ENCODE data around the gene AMPD1.

Gene AMPD1

GRCh38 chr1:114651893-114652292 lies 43.5 kb downstream of the AMPD1 start:
- DNase-seq (ENCODE audit: low read depth), result no peak
- no peak for TF ChIP-seq CTCF (IDR thresholded peaks at IDR 0.05; ENCODE audit: low read depth, low read length)
- TF ChIP-seq MAX (IDR thresholded peaks at IDR 0.05; ENCODE audit: low read depth, low read length), result no peak
- TF ChIP-seq POLR2A (IDR thresholded peaks at IDR 0.05; ENCODE audit: extremely low read depth, insufficient read length), result no peak
- no peak overlapping the region for H3K4me3 ChIP-seq (ENCODE audit: low read depth, low read length)

- peak; percentile 8 for DNase-seq (ENCODE audit: low read depth)
- no peak for TF ChIP-seq POLR2A (IDR thresholded peaks at IDR 0.05; ENCODE audit: extremely low read depth, insufficient read length)
- no peak for TF ChIP-seq MAX (IDR thresholded peaks at IDR 0.05; ENCODE audit: low read depth, low read length)
- TF ChIP-seq CTCF (IDR thresholded peaks at IDR 0.05; ENCODE audit: low read depth, low read length), result no peak
- TF ChIP-seq MYC (IDR thresholded peaks at IDR 0.05; ENCODE audit: low read depth, low read length), result no peak
- no peak overlapping the region for H3K4me3 ChIP-seq (ENCODE audit: low read depth, low read length)
Measured at GRCh38 chr1:114648503-114648902, 46.8 kb downstream of the AMPD1 start.

DNA sequence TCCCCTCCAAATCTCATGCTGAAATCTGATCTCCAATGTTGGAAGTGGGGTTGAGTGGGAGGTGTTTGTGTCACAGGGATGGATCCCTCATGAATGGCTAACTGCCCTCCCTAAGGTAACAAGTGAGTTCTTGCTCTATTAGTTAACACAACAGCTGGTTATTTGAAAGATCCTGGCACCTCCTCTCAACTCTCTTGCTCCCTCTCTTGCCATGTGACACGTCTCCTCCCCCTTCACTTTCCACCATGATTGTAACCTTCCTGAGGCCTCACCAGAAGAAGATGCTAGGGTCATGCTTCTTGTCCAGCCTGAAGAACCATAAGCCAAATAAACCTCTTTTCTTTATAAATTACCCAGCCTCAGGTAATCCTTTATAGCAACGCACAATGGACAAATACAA lies 54.0 kb downstream of the AMPD1 start:
- H3K4me3 ChIP-seq (ENCODE audit: low read depth, low read length), result no peak overlapping the region
- DNase-seq (ENCODE audit: low read depth), result no peak
- no peak for TF ChIP-seq MAX (IDR thresholded peaks at IDR 0.05; ENCODE audit: low read depth, low read length)
- no peak for TF ChIP-seq POLR2A (IDR thresholded peaks at IDR 0.05; ENCODE audit: extremely low read depth, insufficient read length)
- no peak for TF ChIP-seq CTCF (IDR thresholded peaks at IDR 0.05; ENCODE audit: low read depth, low read length)
- TF ChIP-seq MYC (IDR thresholded peaks at IDR 0.05; ENCODE audit: low read depth, low read length), result no peak

DNA sequence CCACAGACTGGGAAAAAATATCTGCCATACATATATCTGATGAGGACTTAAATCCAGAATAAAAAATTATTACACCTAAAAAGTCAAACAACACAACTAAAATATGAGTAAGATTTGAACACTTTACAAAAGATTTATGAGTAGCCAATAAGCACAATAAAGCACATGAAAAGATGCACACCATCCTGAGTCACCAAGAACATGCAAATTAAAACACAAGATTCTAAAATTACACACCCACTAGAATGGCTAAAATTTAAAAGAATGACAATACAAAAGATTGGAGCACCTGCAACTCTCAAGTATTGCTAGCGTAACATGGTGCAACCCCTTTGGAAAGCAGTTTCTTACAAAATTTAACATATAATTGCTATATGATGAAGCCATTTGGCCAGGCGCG lies 56.4 kb downstream of the AMPD1 start:
- TF ChIP-seq CTCF (IDR thresholded peaks at IDR 0.05; ENCODE audit: low read depth, low read length) (no peak), MAX (IDR thresholded peaks at IDR 0.05; ENCODE audit: low read depth, low read length) (no peak), MYC (IDR thresholded peaks at IDR 0.05; ENCODE audit: low read depth, low read length) (no peak), POLR2A (IDR thresholded peaks at IDR 0.05; ENCODE audit: extremely low read depth, insufficient read length) (no peak)
- no peak overlapping the region for H3K4me3 ChIP-seq (ENCODE audit: low read depth, low read length)
- DNase-seq (ENCODE audit: low read depth), result no peak

GRCh38 chr1:114632427-114632826 lies 62.9 kb downstream of the AMPD1 start:
- no peak for TF ChIP-seq CTCF (IDR thresholded peaks at IDR 0.05; ENCODE audit: low read depth, low read length)
- TF ChIP-seq MYC (IDR thresholded peaks at IDR 0.05; ENCODE audit: low read depth, low read length), result no peak
- no peak for TF ChIP-seq MAX (IDR thresholded peaks at IDR 0.05; ENCODE audit: low read depth, low read length)
- TF ChIP-seq POLR2A (IDR thresholded peaks at IDR 0.05; ENCODE audit: extremely low read depth, insufficient read length), result no peak
- H3K4me3 ChIP-seq (ENCODE audit: low read depth, low read length), result no peak overlapping the region
- no peak for DNase-seq (ENCODE audit: low read depth)

DNA sequence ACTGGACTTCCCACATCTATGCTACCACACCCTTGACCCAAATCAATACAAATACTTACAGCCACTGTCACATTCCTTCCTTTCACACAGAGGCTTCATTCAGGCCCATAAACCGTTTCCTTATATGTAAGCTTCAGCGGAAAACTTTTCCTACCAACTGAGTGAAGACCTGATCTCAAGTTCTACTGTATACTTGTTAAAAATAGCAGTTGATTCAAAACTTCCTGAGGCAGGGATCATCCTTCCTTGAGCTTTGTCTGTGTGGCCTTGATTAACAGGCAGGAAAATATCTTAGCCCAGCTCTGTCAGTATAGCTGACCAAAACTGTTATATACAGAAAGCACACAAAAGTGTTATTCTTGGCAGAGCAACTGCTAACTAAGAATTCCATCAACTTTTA lies 68.2 kb downstream of the AMPD1 start:
- TF ChIP-seq POLR2A (IDR thresholded peaks at IDR 0.05; ENCODE audit: extremely low read depth, insufficient read length) (no peak), CTCF (IDR thresholded peaks at IDR 0.05; ENCODE audit: low read depth, low read length) (no peak), MAX (IDR thresholded peaks at IDR 0.05; ENCODE audit: low read depth, low read length) (no peak), MYC (IDR thresholded peaks at IDR 0.05; ENCODE audit: low read depth, low read length) (no peak)

More for the DNA sequence above, 68.2 kb downstream of the AMPD1 start:
- no peak for DNase-seq (ENCODE audit: low read depth)
- no peak overlapping the region for H3K4me3 ChIP-seq (ENCODE audit: low read depth, low read length)
